ENCODE results near the gene LRRC4B. TPM values are rescaled to one million over a fixed set of nuclear protein-coding genes. Genes with fewer than 3 reads are reported as not detected.
"Not testable (repeated sequence)": the region's sequence is repeated elsewhere in the genome, so short reads cannot be mapped to it uniquely, and the experiment has no call there.

The LRRC4B gene
- total RNA-seq, 2 experiments from 2014 or later, result not detected

DNA sequence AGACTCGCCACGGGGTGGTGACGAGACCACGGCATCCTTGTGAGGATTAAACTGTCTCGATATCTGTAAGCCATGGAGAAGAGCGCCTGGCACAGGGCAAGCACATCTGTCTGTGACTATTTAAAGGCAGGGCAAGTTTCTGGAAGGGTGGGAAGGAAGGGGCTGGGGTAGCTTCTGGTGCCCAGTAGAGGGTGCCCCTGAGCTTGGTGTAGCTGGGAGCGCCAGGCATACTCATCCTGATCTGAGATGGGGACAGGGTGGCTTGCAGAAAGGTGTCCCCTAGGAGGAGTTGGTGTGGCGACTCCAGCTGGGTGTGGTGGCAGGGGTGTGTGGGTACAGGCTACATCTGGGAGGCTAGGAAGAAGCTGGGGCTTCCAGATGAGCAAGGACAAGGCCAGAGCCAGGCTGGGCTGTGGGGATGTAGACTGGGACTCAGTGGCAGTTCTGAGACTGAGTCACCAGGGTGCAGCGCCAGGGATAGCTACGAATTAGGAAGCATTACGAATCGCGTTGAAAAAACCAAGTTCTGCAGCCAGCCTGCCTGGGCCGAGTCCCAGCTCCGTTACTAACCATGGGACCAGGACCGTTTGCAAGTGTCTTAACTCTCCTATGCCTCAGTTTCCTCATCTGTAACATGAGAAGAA is 31.5 kb downstream of the LRRC4B start:
- ChIA-PET CTCF (interaction anchor here (0.9 to 2.2 kb wide), 5 partner anchors 8 to 248 kb away, joined by 4 to 9 read pairs (median 6); no protein-coding TSS in a partner anchor), POLR2A (no interaction called here)

DNA sequence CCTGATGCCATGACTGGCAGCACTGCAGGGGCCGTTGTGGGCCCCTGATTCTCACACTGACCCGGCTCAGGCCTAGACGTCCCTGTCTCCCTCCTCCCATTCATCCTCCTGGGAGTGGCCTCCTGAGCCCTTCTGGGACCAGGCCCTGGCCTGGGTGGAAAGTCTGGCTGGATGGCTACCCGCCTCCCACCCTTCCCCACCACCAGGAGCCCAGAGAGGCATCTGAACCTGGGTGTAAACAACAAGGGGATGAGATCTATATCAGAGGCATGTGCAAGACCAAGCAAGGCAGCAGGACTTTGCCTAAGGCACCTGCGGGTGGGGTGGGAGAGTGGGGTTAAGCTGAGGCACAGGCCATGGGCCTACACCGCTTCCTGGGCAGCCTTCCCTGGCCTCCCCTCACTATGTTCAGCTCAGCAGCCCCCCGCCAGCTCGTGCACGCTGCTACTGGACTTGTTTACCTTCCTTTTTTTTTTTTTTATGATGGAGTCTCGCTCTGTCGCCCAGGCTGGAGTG is 32.5 kb downstream of the LRRC4B start:
- POLR2A ChIA-PET, result no interaction called here
- CTCF ChIA-PET, result interaction anchor here (0.9 kb wide), 1 partner anchor 72 kb away, joined by 4 read pairs; no protein-coding TSS in a partner anchor

DNA sequence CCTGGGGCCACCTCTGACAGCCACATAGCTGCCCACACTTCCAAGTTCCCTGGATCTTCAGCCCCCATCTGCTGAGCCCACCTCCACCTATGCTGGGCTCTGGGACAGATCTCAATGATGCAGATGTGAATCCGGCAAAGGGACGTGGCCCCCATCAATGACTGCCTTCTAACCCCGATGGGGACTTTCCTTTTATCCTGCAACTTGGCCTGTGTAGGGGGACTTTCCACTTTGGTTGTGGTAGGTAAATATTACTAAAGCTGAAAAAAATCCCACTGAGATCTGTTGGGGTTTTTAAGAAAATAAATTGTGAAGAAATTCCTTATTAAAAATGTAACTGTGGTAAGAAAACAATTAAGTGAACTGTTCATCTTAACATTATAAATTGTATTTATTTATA is 33.8 kb downstream of the LRRC4B start:
- CTCF ChIA-PET, result interaction anchor here (2.2 kb wide), 1 partner anchor 22 kb away, joined by 8 read pairs; no protein-coding TSS in a partner anchor
- POLR2A ChIA-PET, result no interaction called here

DNA sequence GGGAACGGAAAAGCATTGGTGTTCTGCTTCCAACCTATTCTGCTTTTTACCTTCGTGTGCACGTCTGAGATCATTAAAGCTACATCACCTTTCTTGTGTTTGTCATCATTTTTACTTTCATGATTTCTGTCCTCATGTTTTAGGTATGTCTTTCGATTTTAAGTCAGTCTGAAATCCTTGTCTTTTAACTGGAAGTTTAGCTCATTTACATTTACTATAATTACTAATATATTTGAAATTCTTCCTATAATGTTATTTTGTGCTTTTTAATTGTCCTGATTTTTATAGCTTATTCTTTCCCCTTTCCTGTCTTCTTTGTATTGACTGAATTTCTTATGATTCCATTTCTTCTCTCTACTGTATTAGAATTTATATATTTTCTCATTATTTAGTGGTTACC is 35.3 kb downstream of the LRRC4B start:
- ChIA-PET POLR2A (no interaction called here), CTCF (interaction anchor here (1.0 to 2.2 kb wide), 2 partner anchors 11 to 23 kb away, joined by 3 to 8 read pairs; no protein-coding TSS in a partner anchor)

DNA sequence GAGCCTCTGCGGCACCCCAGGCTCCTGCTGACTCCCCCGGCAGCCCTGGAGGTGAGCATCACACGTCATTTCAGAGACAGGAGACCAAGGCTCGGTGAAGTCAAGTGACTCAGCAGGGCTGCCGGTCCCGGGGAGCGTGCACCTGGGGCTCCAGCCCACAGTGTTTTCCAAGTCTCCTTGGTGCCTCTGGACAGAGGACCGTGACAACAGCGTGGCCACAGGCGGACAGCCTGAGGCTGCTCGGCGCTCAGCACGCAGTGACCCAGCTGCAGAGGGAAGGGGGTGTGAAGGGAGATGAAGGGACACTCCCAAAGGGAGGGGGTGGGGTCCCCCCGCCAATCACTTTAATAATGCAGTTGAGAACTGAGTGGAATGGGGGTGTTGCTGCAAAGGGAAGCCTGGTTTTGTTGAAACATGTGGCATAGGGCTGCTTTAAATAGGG is 37.0 kb downstream of the LRRC4B start:
- ChIA-PET POLR2A (no interaction called here), CTCF (no interaction called here)

DNA sequence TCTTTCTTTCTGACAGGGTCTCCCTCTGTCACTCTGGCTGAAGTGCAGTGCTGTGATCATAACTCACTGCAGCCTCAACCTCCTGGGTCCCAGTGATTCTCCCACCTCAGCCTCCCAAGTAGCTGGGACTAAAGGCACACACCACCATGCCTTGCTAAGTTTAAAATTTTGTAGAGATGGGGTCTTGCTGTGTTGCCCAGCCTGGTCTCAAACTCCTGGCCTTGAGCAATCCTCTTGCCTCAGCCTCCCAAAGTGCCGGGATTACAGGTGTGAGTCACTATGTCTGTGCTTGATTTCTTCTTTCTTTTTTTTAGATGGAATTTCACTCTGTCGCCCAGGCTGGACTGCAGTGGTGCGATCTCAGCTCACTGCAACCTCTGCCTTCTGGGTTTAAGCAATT is 40.2 kb downstream of the LRRC4B start:
- CTCF ChIA-PET, POLR2A ChIA-PET: not testable (repeated sequence)

DNA sequence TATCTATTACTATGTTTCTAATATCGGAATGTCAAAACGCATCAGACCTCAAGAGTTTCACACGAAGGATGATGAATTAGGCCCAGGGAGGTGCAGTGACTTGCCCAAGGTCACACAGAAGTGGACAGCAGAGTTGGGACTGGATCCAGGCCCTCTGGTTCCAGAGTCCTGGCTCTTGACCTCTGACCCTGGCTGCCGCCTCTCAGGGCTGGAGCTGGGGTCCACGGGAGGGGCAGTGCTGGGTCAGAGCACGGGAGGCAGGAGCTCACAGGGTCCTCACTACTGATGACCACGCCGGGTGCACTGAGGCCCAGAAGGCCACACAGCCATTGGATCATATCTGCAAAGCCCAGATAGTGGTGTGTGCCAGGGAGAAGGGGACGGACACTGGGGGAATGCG is 45.4 kb downstream of the LRRC4B start:
- ChIA-PET POLR2A (no interaction called here), CTCF (interaction anchor here (0.7 kb wide), 1 partner anchor 11 kb away, joined by 3 read pairs; no protein-coding TSS in a partner anchor)

DNA sequence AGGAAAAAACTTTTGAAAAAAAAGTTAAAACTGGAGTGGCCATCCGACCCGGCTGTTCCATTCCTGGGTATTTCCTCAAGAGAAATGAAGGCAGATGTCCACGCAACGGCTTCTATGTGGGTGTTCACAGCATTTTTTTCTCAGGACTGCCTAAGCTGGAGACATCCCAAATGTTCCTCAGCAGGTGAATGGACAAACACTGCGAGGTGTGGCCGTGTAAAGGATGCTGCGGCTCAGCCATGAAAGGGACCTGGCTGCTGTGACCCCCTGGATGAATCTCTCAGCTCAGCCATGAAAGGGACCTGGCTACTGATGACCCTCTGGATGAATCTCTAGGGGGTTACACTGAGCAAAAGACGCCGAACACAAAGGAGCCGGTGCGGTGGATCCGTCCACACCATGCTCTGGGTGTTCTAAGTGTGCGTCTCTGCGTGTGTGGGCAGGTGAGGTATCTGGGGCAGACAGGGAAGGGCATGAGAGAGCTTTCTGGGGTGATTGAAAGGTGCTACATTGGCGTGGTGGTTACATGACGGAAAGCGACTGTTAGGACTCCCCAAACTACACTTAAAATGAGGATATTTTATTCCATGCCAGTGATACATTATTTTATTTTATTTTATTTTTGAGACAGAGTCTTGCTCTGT is 47.3 kb downstream of the LRRC4B start:
- POLR2A ChIA-PET, result no interaction called here

DNA sequence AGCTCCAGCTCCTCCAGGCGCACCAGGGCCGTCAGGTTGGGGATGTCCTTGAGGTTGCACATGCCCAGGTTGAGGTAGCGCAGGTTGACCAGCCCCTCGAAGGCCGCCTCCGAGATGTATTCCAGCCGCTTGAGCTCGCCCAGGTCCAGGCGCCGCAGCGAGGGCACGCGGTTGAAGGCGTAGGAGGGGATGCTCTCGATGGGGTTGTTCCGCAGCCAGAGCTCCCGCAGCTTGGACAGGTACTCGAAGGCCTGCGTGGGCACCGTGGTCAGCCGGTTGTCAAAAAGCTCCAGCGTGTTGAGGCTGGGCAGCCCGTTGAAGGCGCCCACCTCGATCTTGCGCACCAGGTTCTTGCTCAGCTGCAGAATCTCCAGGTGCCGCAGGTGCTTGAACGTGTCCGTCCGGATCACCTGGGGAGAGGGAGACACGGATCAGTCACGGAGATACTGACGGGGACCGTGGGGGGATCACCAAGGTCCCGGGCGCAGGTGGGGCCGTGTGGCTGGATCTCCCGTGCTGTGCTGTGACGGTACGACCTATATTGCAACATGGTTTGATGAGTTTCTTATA is 49.1 kb downstream of the LRRC4B start:
- POLR2A ChIA-PET, result no interaction called here
- CTCF ChIA-PET, result no interaction called here

More for the DNA sequence above, 47.3 kb downstream of the LRRC4B start:
- CTCF ChIA-PET, result no interaction called here

DNA sequence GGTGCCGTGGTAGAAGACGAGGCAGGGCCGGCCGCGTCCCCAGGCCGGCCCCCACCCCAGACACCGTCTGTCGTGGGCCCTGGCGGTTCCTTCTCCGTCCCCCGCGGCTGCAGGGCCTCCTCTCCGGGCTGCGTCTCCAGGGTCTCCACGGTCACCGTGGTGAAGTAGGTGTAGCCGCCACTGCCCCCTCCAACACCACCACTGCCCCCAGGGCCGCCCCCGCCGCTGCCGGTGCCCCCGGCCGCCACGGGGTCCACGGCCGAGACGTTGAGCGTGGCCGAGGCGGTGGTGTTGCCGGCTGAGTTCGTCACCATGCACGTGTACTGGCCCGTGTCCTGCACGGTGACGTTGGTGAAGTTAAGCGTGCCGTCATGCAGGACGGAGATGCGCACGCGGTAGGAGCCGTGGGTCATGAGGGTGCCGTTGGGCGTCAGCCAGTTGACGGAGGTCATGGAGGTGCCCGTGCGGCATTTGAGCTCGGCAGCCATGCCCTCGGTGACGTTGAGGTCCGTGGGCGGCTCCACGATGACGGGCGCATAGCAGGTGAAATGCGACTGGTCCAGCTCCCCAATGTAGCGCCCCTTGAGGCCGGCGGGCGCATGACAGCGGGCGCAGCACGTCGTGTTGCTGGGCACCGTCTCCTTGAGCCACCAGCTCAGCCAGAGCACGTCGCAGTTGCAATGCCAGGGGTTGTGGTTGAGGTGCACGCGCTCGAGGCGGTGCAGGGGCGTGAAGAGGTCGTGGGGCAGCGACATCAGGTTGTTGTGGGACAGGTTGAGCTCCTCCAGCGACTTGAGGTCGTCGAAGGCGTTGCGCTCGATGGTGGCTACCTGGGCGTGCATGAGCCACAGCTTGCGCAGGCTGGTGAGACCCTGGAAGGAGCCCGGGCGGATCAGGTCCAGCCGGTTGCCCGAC is 49.9 kb downstream of the LRRC4B start:
- POLR2A ChIA-PET, result no interaction called here
- CTCF ChIA-PET, result interaction anchor here (0.8 kb wide), 1 partner anchor 38 kb away, joined by 3 read pairs; no protein-coding TSS in a partner anchor

DNA sequence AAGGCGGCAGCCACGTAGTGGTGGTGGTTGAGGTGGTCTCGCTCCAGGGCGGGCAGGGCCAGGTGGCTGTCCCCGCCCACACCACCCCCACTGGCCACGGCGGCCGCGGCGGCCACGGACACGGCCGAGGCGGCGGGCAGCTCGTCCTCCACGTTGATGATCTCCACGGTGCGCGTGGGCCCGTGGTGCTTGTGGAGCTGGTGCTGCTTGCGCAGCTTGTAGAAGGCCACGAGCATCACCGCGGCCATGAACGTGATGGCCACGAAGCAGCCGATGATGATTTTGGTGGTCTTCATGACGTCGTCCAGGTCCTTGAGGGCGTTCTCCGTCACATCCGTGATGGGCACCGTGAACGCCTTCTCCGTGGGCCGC is 50.5 kb downstream of the LRRC4B start:
- POLR2A ChIA-PET, result no interaction called here
- CTCF ChIA-PET, result no interaction called here

DNA sequence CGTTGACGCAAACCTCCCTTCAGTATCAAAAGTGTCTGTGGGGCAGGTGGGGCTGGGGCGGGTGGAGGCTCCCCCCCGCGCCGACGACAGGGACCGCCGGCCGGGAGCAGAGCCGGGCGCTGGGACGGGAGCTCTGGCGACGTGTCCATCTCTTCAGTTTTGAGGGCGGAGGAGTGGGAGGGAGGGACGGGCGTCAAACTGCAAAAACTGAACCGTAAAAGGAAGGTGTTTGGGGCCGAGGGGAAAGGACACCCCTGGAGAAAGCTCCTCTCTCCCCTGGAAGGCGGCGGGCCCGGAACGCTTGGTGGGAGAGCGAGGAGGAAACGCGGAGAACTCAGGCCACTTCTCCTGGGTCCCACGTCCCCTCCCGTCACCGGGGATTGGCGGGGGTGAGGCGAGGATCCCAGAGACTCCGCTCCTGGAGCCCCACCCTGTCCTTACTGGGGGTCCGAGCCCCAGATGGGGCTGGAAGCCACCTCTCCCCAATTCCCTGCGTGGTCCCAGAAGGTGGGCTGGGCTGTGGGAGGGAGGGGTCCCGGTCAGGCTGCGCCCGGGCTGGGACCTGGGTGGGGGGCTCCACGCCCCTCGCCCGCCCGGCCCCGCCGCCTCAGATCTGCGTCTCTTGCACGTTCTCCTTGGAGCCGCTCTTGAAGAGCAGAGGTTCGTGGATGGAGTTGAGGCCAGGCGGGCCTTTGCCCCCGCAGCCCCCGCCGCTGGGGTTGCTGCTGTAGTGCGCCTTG is 51.1 kb downstream of the LRRC4B start:
- ChIA-PET POLR2A (no interaction called here), CTCF (no interaction called here)

DNA sequence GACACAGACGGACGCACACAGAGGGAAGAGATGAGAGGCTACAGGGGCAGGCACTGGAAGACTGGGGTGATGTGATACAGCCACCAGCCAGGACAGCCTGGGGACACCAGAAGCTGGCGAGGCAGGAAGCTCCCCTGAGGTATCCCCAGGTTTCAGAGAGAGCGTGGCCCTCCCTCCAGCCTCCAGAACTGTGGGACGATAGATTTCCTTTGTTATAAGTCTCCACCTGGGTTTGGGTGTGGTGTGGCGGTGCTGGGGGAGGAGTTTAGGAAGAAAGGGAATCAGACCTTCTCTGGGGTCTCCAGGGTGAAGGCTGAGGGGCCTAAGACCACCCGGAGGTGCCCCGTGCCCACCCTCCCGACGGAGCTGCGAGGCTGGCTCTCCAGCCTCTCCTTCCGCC is 51.8 kb downstream of the LRRC4B start:
- ChIA-PET CTCF (no interaction called here), POLR2A (no interaction called here)

DNA sequence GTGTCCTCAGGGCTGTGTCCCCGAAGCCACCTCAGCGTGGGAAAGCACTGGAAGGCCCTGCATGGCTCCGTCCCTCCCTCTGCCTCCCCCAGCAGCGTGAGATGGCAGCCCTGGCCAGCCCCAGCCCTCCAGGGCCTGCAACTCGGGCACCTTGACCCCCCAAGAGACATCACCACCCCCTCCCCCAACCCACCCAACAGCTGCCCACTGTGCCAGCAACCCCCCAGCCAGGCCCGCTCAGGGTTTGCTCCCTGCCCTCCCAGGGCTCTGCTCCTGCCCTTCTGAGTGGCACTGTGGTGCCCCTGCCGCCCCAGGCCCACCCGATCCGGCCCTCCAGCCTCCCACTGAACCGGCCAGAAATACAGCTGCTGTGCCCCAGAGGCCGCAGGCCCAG is 53.1 kb downstream of the LRRC4B start:
- CTCF ChIA-PET, result interaction anchor here (1.1 kb wide), 1 partner anchor 53 kb away, joined by 3 read pairs; no protein-coding TSS in a partner anchor

DNA sequence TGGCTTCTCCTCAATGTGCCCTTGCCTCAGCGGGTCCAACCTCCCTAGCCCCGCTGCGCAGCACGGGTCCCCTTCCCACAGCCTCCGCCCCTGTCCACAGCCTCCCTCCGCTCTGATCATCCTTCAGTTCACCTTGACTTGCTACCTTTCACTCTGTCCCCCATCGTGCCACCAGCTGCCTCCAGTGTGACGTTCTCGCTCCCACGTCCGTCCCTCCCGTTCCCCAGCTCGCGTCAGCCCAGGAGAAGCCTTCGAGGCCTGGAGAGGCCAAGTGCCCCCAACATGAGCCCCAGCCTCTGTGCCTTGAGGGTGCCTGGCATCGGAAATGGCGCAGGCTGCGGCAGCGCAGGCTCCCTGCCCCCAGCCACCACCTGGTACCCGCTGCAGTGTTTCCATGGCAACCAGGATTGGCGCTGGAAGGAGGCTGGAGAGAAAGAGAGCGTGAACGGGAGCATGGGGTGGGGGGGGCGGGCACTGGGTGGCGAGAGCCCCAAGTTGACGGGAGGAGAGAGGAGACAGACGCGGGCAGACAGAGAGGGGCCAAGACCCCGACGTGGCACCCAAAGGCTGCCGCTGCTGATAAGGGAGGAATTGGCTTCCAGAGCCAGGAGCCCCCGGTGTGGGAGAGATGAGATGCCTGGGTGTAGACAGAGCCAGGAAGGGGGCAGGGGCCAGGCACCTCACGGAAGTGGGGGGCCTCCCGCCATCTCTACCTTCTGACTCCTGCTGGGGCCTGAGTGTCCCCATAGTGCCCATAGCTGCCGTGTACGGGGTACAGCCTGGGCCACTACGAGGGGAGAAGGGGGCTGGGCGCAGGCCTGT is 53.7 kb downstream of the LRRC4B start:
- ChIA-PET CTCF (interaction anchor here (1.1 kb wide), 1 partner anchor 52 kb away, joined by 3 read pairs; no protein-coding TSS in a partner anchor), POLR2A (no interaction called here)

More for the DNA sequence above, 53.1 kb downstream of the LRRC4B start:
- POLR2A ChIA-PET, result no interaction called here

DNA sequence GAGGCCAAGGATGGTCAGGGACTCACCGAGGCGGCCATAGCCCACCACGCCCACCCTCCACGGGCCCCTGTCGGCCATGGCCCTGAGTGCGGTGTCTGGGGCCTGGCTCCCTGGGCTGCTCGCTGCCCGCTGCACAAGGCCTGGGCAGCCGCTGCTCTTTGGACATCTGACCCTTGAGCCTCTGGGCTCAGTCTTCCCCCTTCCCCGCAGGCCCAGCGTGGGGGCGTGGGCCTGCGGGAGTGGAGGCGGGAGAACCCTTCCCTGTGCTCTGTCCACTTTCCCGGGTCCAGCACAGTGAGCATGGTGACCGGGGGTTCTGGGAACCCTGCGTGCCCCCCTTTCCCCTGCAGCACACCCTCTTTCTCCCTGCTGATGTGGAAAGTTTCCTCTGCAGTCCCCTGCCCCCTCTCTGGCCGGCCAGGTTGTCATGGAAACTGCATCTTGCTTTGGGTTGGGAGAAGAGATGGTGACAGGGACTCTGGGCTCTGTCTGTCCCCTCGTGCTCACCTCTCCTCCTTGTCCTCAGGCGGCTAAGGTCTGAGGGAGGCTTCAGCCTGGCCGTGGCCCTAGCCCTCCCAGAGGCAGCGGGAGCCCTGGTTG is 54.4 kb downstream of the LRRC4B start, which contains the start of gene ASPDH:
Gene ASPDH, minus strand, starts transcription at position 168 of the 600 bp plus-strand sequence. Its CDS starts 90 bp downstream, at position 78.
- ChIA-PET CTCF (no interaction called here), POLR2A (no interaction called here)

DNA sequence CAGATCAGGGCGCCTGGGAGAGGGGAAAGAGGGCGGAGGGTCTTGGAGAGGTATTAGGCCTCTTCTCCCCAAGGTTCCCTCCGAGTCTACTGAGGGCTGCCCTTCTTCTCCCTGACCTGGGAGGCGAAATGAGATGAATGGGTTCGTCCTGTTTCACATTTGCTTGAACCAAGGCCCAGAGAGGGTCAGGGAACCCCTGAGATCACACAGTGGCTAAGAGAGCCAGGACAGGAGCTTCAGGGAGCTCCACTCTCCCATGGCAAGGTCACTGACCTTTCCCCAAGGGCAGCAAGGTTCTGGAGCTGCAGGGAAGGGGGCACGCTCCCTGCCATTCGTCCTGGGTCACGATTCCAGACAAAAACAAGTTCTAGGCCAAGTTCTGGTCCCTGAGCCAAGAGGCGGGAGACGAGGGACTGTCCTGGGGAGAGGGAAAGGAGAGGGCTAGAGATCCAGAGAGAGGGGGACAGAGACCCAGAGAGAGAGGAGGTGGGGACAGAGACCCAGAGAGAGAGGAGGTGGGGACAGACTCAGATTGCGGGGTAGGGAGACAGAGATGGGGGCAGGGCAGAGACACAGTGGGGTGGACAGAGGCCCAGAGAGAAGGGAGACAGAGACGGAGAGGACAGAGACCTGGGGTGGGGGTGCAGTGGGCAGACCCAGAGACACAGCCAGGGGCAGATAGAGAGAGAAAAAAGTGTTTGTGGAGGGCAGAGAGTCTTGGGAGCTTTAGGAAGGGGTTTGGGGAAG is 55.1 kb downstream of the LRRC4B start:
- CTCF ChIA-PET, result no interaction called here
- POLR2A ChIA-PET, result no interaction called here
